Esophagus muscularis mucosa (tissue), 3 donors: Measurements from ENCODE around the gene PRKN.

Source experiments
- POLR2A ChIP-seq: fragments of 450-650 bp; IDR thresholded peaks from one replicate; pipeline ENCODE4 v1.6.1; 2017; ENCODE audit warnings: antibody characterized with exemption, moderate library complexity, mild to moderate bottlenecking, low read depth
- POLR2AphosphoS5 ChIP-seq, 2 donors: sonication (generic); formaldehyde crosslinking; IDR thresholded peaks; one replicate each; pipeline ENCODE4 v1.6.1; 2017; ENCODE audit warnings: antibody characterized with exemption in 2 of 2
- TF ChIP-seq, protein P1 (sequence below), 3 experiments: fragments of 200-600 bp in 2 of 3; fragments of 450-650 bp in 1 of 3; sonication (generic) in 2 of 3; IDR thresholded peaks; one replicate each; pipeline ENCODE4 v1.5.1; 2017 to 2019; ENCODE audit warnings: antibody characterized with exemption in 3 of 3, mild to moderate bottlenecking in 2 of 3, moderate library complexity in 1 of 3

DNA sequence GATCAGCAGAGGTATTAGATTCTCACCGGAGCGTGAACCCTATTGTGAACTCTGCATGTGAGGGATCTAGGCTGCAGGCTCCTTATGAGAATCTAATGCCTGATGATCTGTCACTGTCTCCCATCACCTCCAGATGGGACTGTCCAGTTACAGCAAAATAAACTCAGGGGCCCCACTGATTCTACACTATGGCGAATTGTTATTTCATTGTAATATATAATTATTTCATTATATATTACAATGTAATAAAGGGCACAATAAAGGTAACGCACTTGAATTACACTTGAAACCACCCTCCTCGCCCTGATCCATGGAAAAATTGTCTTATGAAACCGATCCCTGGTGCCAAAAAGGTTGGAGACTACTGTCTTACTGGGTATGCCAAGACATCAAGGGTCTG is 18.6 kb downstream of the PRKN start:
- TF ChIP-seq POLR2A: no peak
- TF ChIP-seq, protein P1, sequence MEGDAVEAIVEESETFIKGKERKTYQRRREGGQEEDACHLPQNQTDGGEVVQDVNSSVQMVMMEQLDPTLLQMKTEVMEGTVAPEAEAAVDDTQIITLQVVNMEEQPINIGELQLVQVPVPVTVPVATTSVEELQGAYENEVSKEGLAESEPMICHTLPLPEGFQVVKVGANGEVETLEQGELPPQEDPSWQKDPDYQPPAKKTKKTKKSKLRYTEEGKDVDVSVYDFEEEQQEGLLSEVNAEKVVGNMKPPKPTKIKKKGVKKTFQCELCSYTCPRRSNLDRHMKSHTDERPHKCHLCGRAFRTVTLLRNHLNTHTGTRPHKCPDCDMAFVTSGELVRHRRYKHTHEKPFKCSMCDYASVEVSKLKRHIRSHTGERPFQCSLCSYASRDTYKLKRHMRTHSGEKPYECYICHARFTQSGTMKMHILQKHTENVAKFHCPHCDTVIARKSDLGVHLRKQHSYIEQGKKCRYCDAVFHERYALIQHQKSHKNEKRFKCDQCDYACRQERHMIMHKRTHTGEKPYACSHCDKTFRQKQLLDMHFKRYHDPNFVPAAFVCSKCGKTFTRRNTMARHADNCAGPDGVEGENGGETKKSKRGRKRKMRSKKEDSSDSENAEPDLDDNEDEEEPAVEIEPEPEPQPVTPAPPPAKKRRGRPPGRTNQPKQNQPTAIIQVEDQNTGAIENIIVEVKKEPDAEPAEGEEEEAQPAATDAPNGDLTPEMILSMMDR (IDR thresholded peaks at IDR 0.05): no peak
- TF ChIP-seq POLR2AphosphoS5 (IDR thresholded peaks at IDR 0.05): no peak
